GM18511 (cell line): Measurements from ENCODE around the gene PAX2.
"Not testable (repeated sequence)": the region's sequence is repeated elsewhere in the genome, so short reads cannot be mapped to it uniquely, and the experiment has no call there.

Experiments used
- ATAC-seq: cut with Tn5 transposase; IDR thresholded peaks from one replicate; pipeline ENCODE4 v1.9.1; 2021; ENCODE audit warnings: mild to moderate bottlenecking, moderate library complexity; ENCODE audit not compliant: unreplicated experiment

The PAX2 gene

DNA sequence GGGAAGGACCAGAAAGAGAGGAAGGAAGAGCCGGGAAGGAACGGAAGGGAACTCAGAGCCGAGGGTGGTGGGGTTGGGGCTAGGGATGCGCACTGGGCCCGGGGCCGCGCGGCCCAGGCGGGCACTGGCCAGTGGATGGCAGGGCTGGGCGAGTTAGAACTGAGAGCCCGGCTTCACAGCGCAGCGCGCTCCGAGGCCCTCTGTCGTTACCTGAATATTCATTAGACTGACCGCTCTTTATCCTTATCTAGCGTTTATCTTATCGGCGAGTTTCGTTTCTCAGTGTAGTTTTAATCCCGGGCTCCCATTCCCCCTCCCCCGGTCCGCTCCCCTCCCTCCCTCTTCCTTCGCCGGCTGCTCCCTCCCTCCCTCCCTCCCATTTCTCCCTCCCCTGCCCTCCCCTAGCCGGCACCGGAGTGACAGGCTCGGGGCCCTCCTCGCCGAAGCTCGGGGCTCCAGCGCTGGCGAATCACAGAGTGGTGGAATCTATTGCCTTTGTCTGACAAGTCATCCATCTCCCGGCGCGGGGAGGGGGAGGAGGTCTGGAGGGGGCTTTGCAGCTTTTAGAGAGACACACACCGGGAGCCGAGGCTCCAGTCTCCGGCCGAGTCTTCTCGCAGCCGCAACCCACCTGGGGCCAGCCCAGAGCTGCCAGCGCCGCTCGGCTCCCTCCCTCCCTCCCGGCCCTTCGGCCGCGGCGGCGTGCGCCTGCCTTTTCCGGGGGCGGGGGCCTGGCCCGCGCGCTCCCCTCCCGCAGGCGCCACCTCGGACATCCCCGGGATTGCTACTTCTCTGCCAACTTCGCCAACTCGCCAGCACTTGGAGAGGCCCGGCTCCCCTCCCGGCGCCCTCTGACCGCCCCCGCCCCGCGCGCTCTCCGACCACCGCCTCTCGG lies at the start of gene PAX2:
TSS of gene PAX2 (plus strand) at position 596 of the 895 bp plus-strand sequence. CDS start 679 bp downstream, outside the sequence.
- ATAC-seq = no peak

GRCh38 chr10:100696477-100696901 lies 48.9 kb upstream of the PAX2 start:
- ATAC-seq = no peak

- ATAC-seq = no peak
These were observed 48.3 kb upstream of the PAX2 start for GRCh38 chr10:100697070-100697469.

GRCh38 chr10:100697631-100698030 lies 47.8 kb upstream of the PAX2 start:
- no peak for ATAC-seq

DNA sequence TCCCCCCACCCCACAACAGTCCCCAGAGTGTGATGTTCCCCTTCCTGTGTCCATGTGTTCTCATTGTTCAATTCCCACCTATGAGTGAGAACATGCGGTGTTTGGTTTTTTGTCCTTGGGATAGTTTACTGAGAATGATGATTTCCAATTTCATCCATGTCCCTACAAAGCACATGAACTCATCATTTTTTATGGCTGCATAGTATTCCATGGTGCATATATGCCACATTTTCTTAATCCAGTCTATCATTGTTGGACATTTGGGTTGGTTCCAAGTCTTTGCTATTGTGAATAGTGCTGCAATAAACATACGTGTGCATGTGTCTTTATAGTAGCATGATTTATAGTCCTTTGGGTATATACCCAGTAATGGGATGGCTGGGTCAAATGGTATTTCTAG lies 43.7 kb upstream of the PAX2 start:
- ATAC-seq = not testable (repeated sequence)

DNA sequence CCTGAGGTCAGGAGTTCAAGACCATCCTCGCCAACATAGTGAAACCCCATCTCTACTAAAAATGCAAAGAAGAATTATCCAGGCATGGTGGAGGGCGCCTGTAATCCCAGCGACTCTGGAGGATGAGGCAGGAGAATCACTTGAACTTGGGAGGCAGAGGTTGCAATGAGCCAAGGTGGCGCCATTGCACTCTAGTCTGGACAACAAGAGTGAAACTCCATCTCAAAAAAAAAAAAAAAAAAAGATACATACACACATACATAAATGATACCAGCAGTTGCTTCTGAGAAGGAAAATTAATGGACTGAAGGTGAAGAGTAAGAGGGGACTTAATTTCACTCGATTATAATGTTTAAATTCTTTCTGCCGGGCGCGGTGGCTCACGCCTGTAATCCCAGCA lies 40.2 kb upstream of the PAX2 start:
- ATAC-seq = no peak

DNA sequence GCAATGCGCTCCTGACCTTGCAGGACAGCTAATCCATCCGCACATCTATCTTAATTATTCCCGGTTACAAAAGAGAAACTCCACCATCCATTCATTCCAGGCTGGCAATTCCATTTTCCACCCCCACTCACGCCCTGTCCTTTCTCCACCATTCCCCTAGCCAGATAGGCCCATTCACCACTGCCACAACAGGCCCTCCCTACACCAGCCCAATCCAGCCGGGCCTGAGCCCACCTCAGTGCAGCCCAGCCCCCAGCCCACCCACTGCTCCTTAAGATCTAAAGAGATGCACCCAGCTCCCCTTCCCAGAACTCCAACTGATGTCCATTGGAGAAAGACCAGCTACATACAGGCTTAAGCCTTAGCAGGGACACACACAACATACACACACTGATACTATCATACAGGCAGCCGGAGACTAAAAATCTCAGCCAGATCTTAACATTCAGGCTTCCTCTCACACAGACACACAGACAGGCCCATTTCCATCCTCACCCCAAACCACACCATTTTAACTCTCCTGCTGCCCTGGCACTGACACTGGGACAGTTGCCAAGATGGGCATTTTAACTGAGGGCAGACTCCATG lies 38.0 kb upstream of the PAX2 start:
- ATAC-seq = no peak

GRCh38 chr10:100709146-100710082 lies 36.0 kb upstream of the PAX2 start:
- ATAC-seq = no peak

DNA sequence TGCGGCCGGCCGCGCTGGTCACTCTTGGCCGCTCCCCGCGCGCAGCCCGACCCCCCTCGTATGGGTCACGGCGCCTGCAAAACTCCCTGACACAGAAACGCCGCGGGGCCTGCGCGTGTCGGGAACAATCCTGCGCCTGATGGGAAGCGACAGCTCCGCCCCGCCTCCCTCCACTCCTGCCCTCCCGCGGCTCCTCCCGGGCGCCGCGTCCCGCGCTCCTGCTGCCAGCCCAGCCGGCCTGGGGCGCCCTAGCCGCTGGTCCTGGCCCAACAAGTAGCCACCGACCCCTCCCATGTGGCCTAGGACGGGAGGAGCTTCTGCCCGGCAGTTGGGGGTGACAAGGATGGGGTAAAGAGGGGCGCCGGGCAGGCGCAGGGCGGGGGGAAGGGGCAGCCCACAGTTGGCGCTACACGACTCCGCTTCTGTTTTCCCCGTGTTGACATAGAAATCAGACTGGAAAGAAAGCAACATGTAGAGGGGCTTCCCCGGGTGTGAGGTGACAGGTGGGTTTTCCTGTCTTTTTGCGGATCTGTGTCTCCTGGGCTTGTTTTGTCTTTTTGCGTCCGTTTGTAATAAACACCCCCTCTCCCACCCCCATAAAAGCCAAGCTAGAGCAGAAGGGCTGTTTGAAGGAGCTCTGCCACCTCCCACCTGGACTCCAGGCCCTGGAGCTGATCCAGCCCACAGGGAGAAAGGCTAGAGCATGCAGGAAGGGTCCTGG lies 35.1 kb upstream of the PAX2 start:
- no peak for ATAC-seq

GRCh38 chr10:100713049-100713858 lies 32.1 kb upstream of the PAX2 start:
- ATAC-seq = no peak

- ATAC-seq = no peak
These were observed 31.4 kb upstream of the PAX2 start for GRCh38 chr10:100713859-100714565.

GRCh38 chr10:100714566-100714950 lies 30.8 kb upstream of the PAX2 start:
- ATAC-seq = no peak

- ATAC-seq = no peak
These were observed 30.3 kb upstream of the PAX2 start for GRCh38 chr10:100715101-100715444.

GRCh38 chr10:100715445-100716385 lies 29.7 kb upstream of the PAX2 start:
- no peak for ATAC-seq

DNA sequence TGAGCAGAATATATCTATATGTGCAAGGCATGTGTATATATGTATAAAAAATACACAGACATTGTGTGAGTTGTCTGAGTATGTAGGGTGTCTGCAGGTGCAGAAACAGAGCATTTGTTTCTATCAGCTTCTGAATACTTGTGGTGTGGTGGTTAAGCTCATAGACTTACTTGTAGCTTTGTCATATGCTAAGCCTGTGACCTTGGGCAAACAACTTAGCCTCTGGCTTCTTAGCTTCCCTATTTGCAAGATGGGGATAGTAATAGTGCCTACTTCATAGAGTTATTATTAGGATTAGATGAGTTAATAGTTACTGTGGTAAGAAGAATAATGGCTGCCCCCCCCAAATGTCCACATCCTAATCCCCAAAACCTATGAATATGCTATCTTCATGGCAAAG lies 28.2 kb upstream of the PAX2 start:
- no peak for ATAC-seq

DNA sequence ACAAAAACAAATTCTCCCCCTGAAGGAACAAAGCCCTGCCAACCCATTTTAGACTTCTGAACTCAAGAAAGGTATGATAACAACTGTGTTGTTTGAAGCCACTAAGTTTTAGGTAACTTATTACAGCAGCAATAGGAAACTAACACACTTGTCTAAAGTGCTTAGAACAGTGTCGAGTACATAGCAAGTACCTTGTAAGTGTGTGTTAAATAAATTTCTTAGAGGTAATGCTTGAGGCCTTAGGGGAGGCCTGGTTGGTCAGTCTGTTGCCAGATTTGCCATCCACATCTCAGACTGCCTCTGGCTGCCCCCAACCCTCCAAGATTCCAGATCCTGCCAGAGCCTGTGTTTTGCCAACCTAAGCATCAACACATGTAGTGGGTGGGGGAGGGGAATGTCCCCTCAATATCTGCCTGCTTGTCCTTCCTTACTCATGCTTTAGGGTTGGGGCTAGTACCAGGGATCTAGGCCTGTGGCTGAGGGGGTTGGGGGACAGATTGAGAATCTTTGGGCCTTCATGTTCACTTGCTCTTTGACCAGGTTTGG lies 27.1 kb upstream of the PAX2 start:
- ATAC-seq = no peak

- ATAC-seq = no peak
These were observed 22.2 kb upstream of the PAX2 start for GRCh38 chr10:100723180-100723579.
